Measurements from ENCODE around the gene RPL7A.
"Not testable (repeated sequence)": the region's sequence is repeated elsewhere in the genome, so short reads cannot be mapped to it uniquely, and the experiment has no call there.

The RPL7A gene

GRCh38 chr9:133315997-133316396 lies 32.0 kb upstream of the RPL7A start:
- TF ChIP-seq CTCF (IDR thresholded peaks at IDR 0.05): no peak
- no peaks in the 10 kb centered on the region for H3K4me1 Mint-ChIP-seq
- DNase-seq: no peak
- peaks cover 11% of the 10 kb centered on the region for H3K9me3 Mint-ChIP-seq
- H3K36me3 Mint-ChIP-seq (ENCODE audit: low read depth): no peaks in the 10 kb centered on the region
- no peak overlapping the region for H3K4me3 Mint-ChIP-seq
- H3K27ac Mint-ChIP-seq: no peak overlapping the region
- H3K27me3 Mint-ChIP-seq (ENCODE audit: low read depth, poor library complexity): peaks cover 22% of the 10 kb centered on the region

- not testable (repeated sequence) for H3K4me3 Mint-ChIP-seq; H3K4me1 Mint-ChIP-seq; H3K36me3 Mint-ChIP-seq (ENCODE audit: low read depth); H3K27ac Mint-ChIP-seq; DNase-seq; H3K9me3 Mint-ChIP-seq
- peaks cover 25% of the 10 kb centered on the region for H3K27me3 Mint-ChIP-seq (ENCODE audit: low read depth, poor library complexity)
These were observed 30.5 kb upstream of the RPL7A start for GRCh38 chr9:133317551-133317950.

GRCh38 chr9:133320421-133320881 lies 27.6 kb upstream of the RPL7A start:
- no peak for TF ChIP-seq CTCF (IDR thresholded peaks at IDR 0.05)
- H3K36me3 Mint-ChIP-seq (ENCODE audit: low read depth): no peaks in the 10 kb centered on the region
- no peak overlapping the region for H3K4me3 Mint-ChIP-seq
- peaks cover 30% of the 10 kb centered on the region for H3K27me3 Mint-ChIP-seq (ENCODE audit: low read depth, poor library complexity)
- no peak for DNase-seq
- H3K4me1 Mint-ChIP-seq: no peaks in the 10 kb centered on the region
- no peak overlapping the region for H3K27ac Mint-ChIP-seq
- peaks cover 26% of the 10 kb centered on the region for H3K9me3 Mint-ChIP-seq

- Mint-ChIP-seq H3K36me3 (ENCODE audit: low read depth) (no peaks in the 10 kb centered on the region), H3K4me3 (no peak overlapping the region), H3K27me3 (ENCODE audit: low read depth, poor library complexity) (peaks cover 29% of the 10 kb centered on the region), H3K9me3 (peaks cover 25% of the 10 kb centered on the region), H3K27ac (no peak overlapping the region), H3K4me1 (no peaks in the 10 kb centered on the region)
- no peak for TF ChIP-seq CTCF (IDR thresholded peaks at IDR 0.05)
- no peak for DNase-seq
These were observed 26.5 kb upstream of the RPL7A start for GRCh38 chr9:133321411-133321935.

GRCh38 chr9:133322701-133323100 lies 25.3 kb upstream of the RPL7A start:
- H3K4me3 Mint-ChIP-seq: no peak overlapping the region
- peaks cover 4% of the 10 kb centered on the region for H3K36me3 Mint-ChIP-seq (ENCODE audit: low read depth)

GRCh38 chr9:133323211-133323610 lies 24.8 kb upstream of the RPL7A start:
- Mint-ChIP-seq H3K4me3 (no peak overlapping the region), H3K36me3 (ENCODE audit: low read depth) (peaks cover 5% of the 10 kb centered on the region)

More at GRCh38 chr9:133322701-133323100, 25.3 kb upstream of the RPL7A start:
- no peak for DNase-seq
- no peaks in the 10 kb centered on the region for H3K4me1 Mint-ChIP-seq
- TF ChIP-seq CTCF (IDR thresholded peaks at IDR 0.05): no peak
- H3K9me3 Mint-ChIP-seq: peaks cover 30% of the 10 kb centered on the region
- no peak overlapping the region for H3K27ac Mint-ChIP-seq
- H3K27me3 Mint-ChIP-seq (ENCODE audit: low read depth, poor library complexity): peaks cover 31% of the 10 kb centered on the region

More at GRCh38 chr9:133323211-133323610, 24.8 kb upstream of the RPL7A start:
- Mint-ChIP-seq H3K9me3 (peaks cover 33% of the 10 kb centered on the region), H3K27ac (no peak overlapping the region), H3K27me3 (ENCODE audit: low read depth, poor library complexity) (peaks cover 27% of the 10 kb centered on the region), H3K4me1 (no peaks in the 10 kb centered on the region)
- DNase-seq: no peak
- TF ChIP-seq CTCF (IDR thresholded peaks at IDR 0.05): no peak

All from nephron progenitor cell (in vitro differentiated cells).